HCT116 (cell line): ENCODE results near the gene MMD2. TPM values are rescaled to one million over a fixed set of nuclear protein-coding genes. Genes with fewer than 3 reads are reported as not detected.
"Not testable (repeated sequence)": the region's sequence is repeated elsewhere in the genome, so short reads cannot be mapped to it uniquely, and the experiment has no call there.

Source experiments
- ATAC-seq: fragments of 200-7000 bp; cut with Tn5 transposase; 2 replicates; pipeline ENCODE4 v1.9.1; 2020; ENCODE audit warnings: mild to moderate bottlenecking, moderate library complexity
- BruUV-seq: library from RNA; stranded (reverse); fragments of 400-500 nt; replicated peaks from 2 replicates; lab custom pipeline; 2021; lab: Mats Ljungman, UMichigan
- CTCF ChIA-PET: fragments of 300-600 bp; sonication (Branson Sonifier 250); formaldehyde crosslinking; loops from one replicate; lab custom pipeline; 2021; ENCODE audit warnings: antibody characterized with exemption; lab: Charles Lee
- POLR2A ChIA-PET: fragments of 300-600, 350-600 bp; sonication (Branson Sonifier 250); formaldehyde crosslinking; loops from one replicate; lab custom pipeline; 2021; ENCODE audit warnings: antibody characterized with exemption; lab: Charles Lee
- RAD21 ChIA-PET, 2 experiments: fragments of 300-600 bp; sonication (Branson Sonifier 250); formaldehyde crosslinking; loops; one replicate each; lab custom pipeline; 2023; ENCODE audit warnings: low total read pairs in 2 of 2; ENCODE audit not compliant: uncharacterized antibody in 2 of 2, unreplicated experiment in 2 of 2, low non-redundant PET in 1 of 2; lab: Charles Lee
- DNase-seq: peaks from one replicate; pipeline ENCODE4 v3.0.0-alpha.2; 2010; ENCODE audit warnings: low read depth, low spot score
- H2AFZ ChIP-seq: fragments of 200-600 bp; shearing (Covaris generic), sonication (generic); 2 replicates; pipeline ENCODE4 v1.6.1; 2017; ENCODE audit warnings: low read depth, mixed run types, mixed read lengths, antibody characterized with exemption, low read length; ENCODE audit not compliant: poor library complexity, severe bottlenecking
- H3K27ac ChIP-seq: 2 replicates; pipeline ENCODE4 v1.5.1; 2012; ENCODE audit warnings: low read depth, low read length
- H3K27me3 ChIP-seq: fragments of 200-600 bp; sonication (generic); 2 replicates; pipeline ENCODE4 v1.6.1; 2016; ENCODE audit warnings: mixed run types, low read length, mixed read lengths; ENCODE audit not compliant: insufficient read depth
- H3K36me3 ChIP-seq, 2 experiments: fragments of 200-500 bp in 1 of 2; fragments of 200-600 bp in 1 of 2; sonication (Bioruptor generic) in 1 of 2; sonication (generic) in 1 of 2; 2 replicates each; pipeline versions ENCODE4 v1.5.1 to v1.6.1; 2014 to 2016; ENCODE audit warnings: low read length in 2 of 2, inconsistent platforms in 1 of 2, mixed read lengths in 1 of 2, mixed run types in 1 of 2; ENCODE audit not compliant: insufficient read depth in 2 of 2, control insufficient read depth in 1 of 2
- H3K4me1 ChIP-seq, 2 experiments: fragments of 200-600 bp in 1 of 2; sonication (generic) in 1 of 2; 2 replicates each; pipeline versions ENCODE4 v1.5.1 to v1.6.1; 2012 to 2017; ENCODE audit warnings: low read length in 2 of 2, inconsistent platforms in 1 of 2, mild to moderate bottlenecking in 1 of 2, mixed read lengths in 1 of 2, mixed run types in 1 of 2, moderate library complexity in 1 of 2; ENCODE audit not compliant: insufficient read depth in 2 of 2, control insufficient read depth in 1 of 2
- H3K4me2 ChIP-seq: fragments of 200-600 bp; sonication (generic); 2 replicates; pipeline ENCODE4 v1.6.1; 2017; ENCODE audit warnings: mixed run types, low read length, mixed read lengths
- H3K4me3 ChIP-seq, 2 experiments: fragments of 200-600 bp in 1 of 2; sonication (generic) in 1 of 2; replicated peaks in 1 of 2; 2 replicates each; pipeline ENCODE4 v1.5.1; 2011 to 2016; ENCODE audit warnings: low read length in 2 of 2, control low read depth in 1 of 2, low read depth in 1 of 2, mild to moderate bottlenecking in 1 of 2, mixed read lengths in 1 of 2, mixed run types in 1 of 2
- H3K79me2 ChIP-seq: fragments of 200-600 bp; sonication (generic); 2 replicates; pipeline ENCODE4 v1.6.1; 2017; ENCODE audit warnings: mild to moderate bottlenecking, mixed run types, low read length, moderate library complexity, mixed read lengths; ENCODE audit not compliant: insufficient read depth
- H3K9ac ChIP-seq: fragments of 200-600 bp; sonication (generic); 2 replicates; pipeline ENCODE4 v1.6.1; 2016; ENCODE audit warnings: low read length, mixed read lengths
- H3K9me2 ChIP-seq: fragments of 200-600 bp; sonication (generic), shearing (Covaris generic); 2 replicates; pipeline ENCODE4 v1.6.1; 2017; ENCODE audit warnings: mixed run types, mild to moderate bottlenecking, moderate library complexity; ENCODE audit not compliant: insufficient read depth
- H3K9me3 ChIP-seq, 2 experiments: fragments of 200-500 bp in 1 of 2; fragments of 200-600 bp in 1 of 2; sonication (Bioruptor generic) in 1 of 2; sonication (generic) in 1 of 2; 2 replicates each; pipeline ENCODE4 v1.6.1; 2014 to 2017; ENCODE audit warnings: low read length in 2 of 2, mixed read lengths in 2 of 2, inconsistent platforms in 1 of 2, low read depth in 1 of 2, mild to moderate bottlenecking in 1 of 2, mixed run types in 1 of 2, moderate library complexity in 1 of 2; ENCODE audit not compliant: control insufficient read depth in 1 of 2, insufficient read depth in 1 of 2
- H4K20me1 ChIP-seq: fragments of 200-600 bp; sonication (generic), shearing (Covaris generic); 2 replicates; pipeline ENCODE4 v1.6.1; 2017; ENCODE audit warnings: mixed run types, mild to moderate bottlenecking, moderate library complexity; ENCODE audit not compliant: insufficient read depth
- EGR1 ChIP-seq: IDR thresholded peaks from 2 replicates; pipeline ENCODE4 v1.6.1; 2012; ENCODE audit warnings: low read depth
- ELF1 ChIP-seq: IDR thresholded peaks from 2 replicates; pipeline ENCODE4 v1.6.1; 2012; ENCODE audit warnings: low read depth, borderline replicate concordance
- FOSL1 ChIP-seq: IDR thresholded peaks from 2 replicates; pipeline ENCODE4 v1.6.1; 2012; ENCODE audit warnings: low read depth
- JUND ChIP-seq: IDR thresholded peaks from 2 replicates; pipeline ENCODE4 v1.6.1; 2012
- POLR2A ChIP-seq: IDR thresholded peaks from 2 replicates; pipeline ENCODE4 v1.7.0; 2011; ENCODE audit warnings: borderline replicate concordance; ENCODE audit not compliant: insufficient read depth, insufficient read length; ENCODE audit errors: extremely low read depth
- POLR2AphosphoS5 ChIP-seq: IDR thresholded peaks from 2 replicates; pipeline ENCODE4 v1.6.1; 2011; ENCODE audit warnings: mild to moderate bottlenecking, low read depth, low read length, moderate library complexity
- RAD21 ChIP-seq: IDR thresholded peaks from 2 replicates; pipeline ENCODE4 v1.6.1; 2012; ENCODE audit warnings: low read depth, mild to moderate bottlenecking
- intact Hi-C: fragments of 100-400 bp; cut with micrococcal nuclease; formaldehyde crosslinking; loops from 2 replicates; pipeline ENCODE4 v1.10.0; 2022
- total RNA-seq: library from RNA; stranded (reverse); gene quantifications from one replicate; pipeline ENCODE4 v1.2.1, GENCODE V29; 2021; ENCODE audit not compliant: unreplicated experiment

Gene MMD2
- total RNA-seq, 1 experiment from 2014 or later, result not detected

DNA sequence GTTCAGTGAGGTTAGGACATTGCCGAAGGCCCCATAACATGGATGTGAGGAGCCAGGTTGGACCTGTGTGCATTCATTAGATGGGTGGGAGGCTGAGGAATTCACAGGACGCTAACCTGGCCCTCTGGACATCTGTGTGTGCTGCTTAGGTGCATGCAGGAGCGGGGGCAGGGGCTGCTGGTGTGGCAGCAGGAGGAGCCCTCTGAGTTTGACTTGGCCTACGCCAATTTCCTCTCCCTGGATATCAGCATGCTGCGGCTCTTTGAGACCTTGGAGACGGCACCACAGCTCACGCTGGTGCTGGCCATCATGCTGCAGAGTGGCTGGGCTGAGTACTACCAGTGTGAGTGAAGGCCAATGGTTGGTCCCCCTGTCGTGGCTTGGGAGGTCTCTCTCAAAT is 34.5 kb upstream of the MMD2 start (continued):
- TF ChIP-seq POLR2AphosphoS5, result no peak
- no peak for TF ChIP-seq POLR2A
- no peak for TF ChIP-seq JUND
- no peak for TF ChIP-seq FOSL1
- TF ChIP-seq ELF1, result no peak
- TF ChIP-seq EGR1, result no peak
- no peak for TF ChIP-seq RAD21

DNA sequence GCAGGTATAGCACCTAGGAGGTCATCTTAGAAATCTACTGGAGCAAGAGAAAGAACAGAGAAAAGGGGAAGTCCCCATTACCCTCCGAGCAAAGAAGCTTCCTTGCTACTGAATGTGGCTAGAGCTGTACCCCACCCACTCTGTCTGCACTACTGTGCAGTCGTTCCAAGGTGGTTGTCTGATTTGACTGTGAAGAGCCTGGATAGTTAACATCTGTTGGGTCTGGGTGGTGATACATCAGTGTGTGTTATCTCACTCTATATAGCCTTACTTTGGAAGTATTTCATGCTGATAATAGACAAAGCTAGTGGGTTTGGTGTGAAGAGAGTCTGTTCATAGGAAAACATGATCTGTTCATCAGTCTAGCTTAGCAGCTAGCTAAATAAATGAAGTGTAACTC is 23.8 kb upstream of the MMD2 start:
- H2AFZ ChIP-seq, DNase-seq, POLR2A ChIA-PET, H3K4me1 ChIP-seq, RAD21 ChIA-PET, H3K9me3 ChIP-seq, ATAC-seq, intact Hi-C loops, H4K20me1 ChIP-seq, H3K9me2 ChIP-seq, H3K27me3 ChIP-seq, H3K4me3 ChIP-seq, BruUV-seq, H3K4me2 ChIP-seq, H3K27ac ChIP-seq, H3K9ac ChIP-seq: not testable (repeated sequence)
- CTCF ChIA-PET, result interaction anchor here (0.9 kb wide), 1 partner anchor 9 kb away, joined by 3 read pairs; no protein-coding TSS in a partner anchor
- H3K79me2 ChIP-seq, result peaks cover 56% of the 10 kb centered on the region
- H3K36me3 ChIP-seq, result peaks cover 25 to 33% of the 10 kb centered on the region in 2 experiments

DNA sequence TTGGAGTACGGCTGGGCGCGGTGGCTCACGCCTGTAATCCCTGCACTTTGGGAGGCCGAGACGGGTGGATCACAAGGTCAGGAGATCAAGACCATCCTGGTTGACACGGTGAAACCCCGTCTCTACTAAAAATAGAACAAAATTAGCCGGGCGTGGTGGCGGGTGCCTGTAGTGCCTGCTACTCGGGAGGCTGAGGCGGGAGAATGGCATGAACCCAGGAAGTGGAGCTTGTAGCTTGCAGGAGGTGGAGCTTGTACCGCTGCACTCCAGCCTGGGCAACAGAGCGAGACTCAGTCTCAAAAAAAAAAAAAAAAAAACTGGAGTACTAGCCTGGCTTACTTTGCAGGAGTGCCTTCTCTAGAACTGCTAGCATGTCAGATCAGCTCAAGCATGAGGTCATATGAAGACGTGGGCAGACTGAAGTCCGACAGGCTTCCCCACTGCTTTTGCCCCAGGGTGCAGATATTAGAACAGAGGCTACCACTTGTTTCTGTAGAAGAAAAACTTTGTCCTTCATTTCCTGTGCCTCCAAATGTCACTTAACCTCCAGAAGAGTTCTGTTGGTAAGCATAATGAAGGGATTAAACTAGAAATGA is 22.4 kb upstream of the MMD2 start:
- H3K9me2 ChIP-seq, CTCF ChIA-PET, H3K4me3 ChIP-seq, H3K27ac ChIP-seq, POLR2A ChIA-PET, DNase-seq, intact Hi-C loops, H2AFZ ChIP-seq, H3K4me1 ChIP-seq, H3K9me3 ChIP-seq, H4K20me1 ChIP-seq, RAD21 ChIA-PET, ATAC-seq, H3K27me3 ChIP-seq, H3K4me2 ChIP-seq, H3K9ac ChIP-seq, BruUV-seq: not testable (repeated sequence)
- H3K79me2 ChIP-seq, result peaks cover 70% of the 10 kb centered on the region
- H3K36me3 ChIP-seq, result peaks cover 35 to 36% of the 10 kb centered on the region in 2 experiments

DNA sequence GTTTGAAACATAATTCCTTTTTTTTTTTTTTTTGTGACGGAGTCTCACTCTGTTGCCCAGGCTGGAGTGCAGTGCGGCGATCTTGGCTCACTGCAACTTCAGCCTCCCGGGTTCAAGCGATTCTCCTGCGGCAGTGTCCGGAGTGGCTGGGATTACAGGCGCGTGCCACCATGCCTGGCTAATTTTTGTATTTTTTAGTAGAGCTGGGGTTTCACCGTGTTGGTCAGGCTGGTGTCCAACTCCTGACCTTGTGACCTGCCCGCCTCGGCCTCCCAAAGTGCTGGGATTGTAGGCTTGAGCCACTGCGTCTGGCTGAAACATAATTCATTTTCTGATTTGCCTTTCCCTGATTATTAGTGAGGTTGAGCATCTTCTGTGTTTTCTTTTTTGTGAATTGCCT is 16.6 kb upstream of the MMD2 start:
- H4K20me1 ChIP-seq, H3K27ac ChIP-seq, H2AFZ ChIP-seq, BruUV-seq, DNase-seq, H3K9ac ChIP-seq, H3K9me3 ChIP-seq, H3K9me2 ChIP-seq, CTCF ChIA-PET, ATAC-seq, H3K27me3 ChIP-seq, POLR2A ChIA-PET, H3K4me1 ChIP-seq: not testable (repeated sequence)
- Histone ChIP-seq H3K4me3 (peak overlapping the region in 1 of 2 experiments; percentile 84; a peak in 2 of 4 replicates), H3K36me3 (peaks cover 22 to 30% of the 10 kb centered on the region in 2 experiments), H3K79me2 (peaks cover 59% of the 10 kb centered on the region), H3K4me2 (peak overlapping the region; percentile 93)
- intact Hi-C loops, result loop anchor here (5.0 kb wide), 1 partner anchor 72 kb away; the partner anchor contains the start of gene RBAK
- RAD21 ChIA-PET, result interaction anchor here in 1 of 2 experiments (0.6 kb wide), 1 partner anchor 109 kb away, joined by 4 read pairs; no protein-coding TSS in a partner anchor
